Psoas muscle (tissue), 8 donors: ENCODE data around the gene IFIT3. TPM values are rescaled to one million over a fixed set of nuclear protein-coding genes. Genes with fewer than 3 reads are reported as not detected.

Source experiments
- ATAC-seq, 4 donors: fragments of 200-7000 bp; cut with Tn5 transposase; one replicate each; pipeline ENCODE4 v1.9.1; 2020; ENCODE audit warnings: moderate library complexity in 3 of 4, mild to moderate bottlenecking in 2 of 4
- DNase-seq, 2 donors: peaks; one replicate each; pipeline ENCODE4 v3.0.0-alpha.2; 2020
- H3K27ac ChIP-seq: fragments of 200-600 bp; one replicate; pipeline ENCODE4 v1.8.0; 2022
- H3K27me3 ChIP-seq, 3 donors: fragments of 200-600 bp in 1 of 3; one replicate each; pipeline versions ENCODE4 v1.6.1 to v1.8.0; 2013 to 2022; ENCODE audit warnings: low read length in 2 of 3, mild to moderate bottlenecking in 2 of 3, moderate library complexity in 1 of 3; ENCODE audit not compliant: insufficient read depth in 3 of 3
- H3K36me3 ChIP-seq, 2 donors: fragments of 200-600 bp in 1 of 2; one replicate each; pipeline versions ENCODE4 v1.6.1 to v1.8.0; 2013 to 2022; ENCODE audit warnings: low read depth in 1 of 2, mild to moderate bottlenecking in 1 of 2, moderate library complexity in 1 of 2; ENCODE audit not compliant: insufficient read depth in 1 of 2
- H3K4me1 ChIP-seq: fragments of 200-600 bp; one replicate; pipeline ENCODE4 v1.8.0; 2022
- H3K4me3 ChIP-seq: fragments of 200-600 bp; one replicate; pipeline ENCODE4 v1.8.0; 2022; ENCODE audit warnings: mild to moderate bottlenecking
- H3K9me3 ChIP-seq: fragments of 200-600 bp; one replicate; pipeline ENCODE4 v1.8.0; 2022
- CTCF ChIP-seq: fragments of 200-600 bp; IDR thresholded peaks from one replicate; pipeline ENCODE4 v1.8.0; 2022; ENCODE audit warnings: antibody characterized with exemption
- WGBS, 3 donors: extraction: QIAGEN DNeasy Blood & Tissue Kit; methylation state at CpG; one replicate each; pipeline versions ENCODE4 v1.1.6 to v1.1.7; 2013; 5-methylcytosine and 5-hydroxymethylcytosine counted together
- intact Hi-C, 2 donors: fragments of 100-400 bp; cut with DNase I; formaldehyde crosslinking; loops; one replicate each; pipeline versions ENCODE4 v1.11.0 to v1.14.2; 2022
- polyA plus RNA-seq, 3 donors: library from polyadenylated mRNA; stranded (reverse); fragments of 200-250 nt; gene quantifications; one replicate each; pipeline ENCODE4 v1.2.3, GENCODE V29; 2013
- total RNA-seq, 4 donors: library from RNA; stranded (reverse); fragmentation: NEBNext Ultra II Directional in 2 of 4; extraction: Animal tissue kit (Norgen Biotek cat#: 25700) in 2 of 4; gene quantifications; one replicate each; pipeline versions ENCODE4 v1.2.1 to v1.2.4, GENCODE V29; 2021 to 2023
- donor health status: healthy with polysubstance abuse.
- donor health status: DM: no; HTN: no; CAD: no; lungs with moderate emphysema.
- donor health status: Bipolar disorder and iron deficiency.
- donor health status: healthy.
- donor health status: DM: yes; HTN: yes; CAD: no.
- donor health status: DM: no; HTN: no; CAD: no.
- donor health status: DM: no; HTN: no; CAD: no.
- donor health status: DM: yes; HTN: yes; CAD: no.

IFIT3 gene
- total and polyA plus RNA-seq, 7 donors = 2.0 to 7.1 (median 4.6) TPM

DNA sequence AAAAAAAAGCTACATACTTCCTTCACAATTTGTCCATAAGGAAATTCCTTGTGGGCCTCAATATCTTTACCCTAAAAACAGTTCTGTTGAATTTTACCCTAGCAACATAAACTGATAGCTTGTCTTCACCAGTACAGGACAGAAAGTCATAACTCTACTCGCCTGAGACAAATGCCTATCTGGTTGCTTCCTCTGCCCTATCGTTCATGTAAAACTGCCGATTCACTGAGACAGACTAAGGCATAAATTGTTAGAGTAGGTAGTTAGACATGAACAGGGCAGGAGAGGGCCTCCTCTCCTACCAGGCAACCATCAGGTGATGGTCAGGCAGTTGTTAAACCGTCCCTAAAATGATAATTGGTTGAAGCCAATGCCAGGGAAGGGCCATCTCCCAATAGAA lies 25.0 kb downstream of the IFIT3 start:
- Histone ChIP-seq H3K36me3 (no peaks in the 10 kb centered on the region), H3K27me3 (no peaks in the 10 kb centered on the region), H3K27ac (no peak overlapping the region), H3K4me3 (no peak overlapping the region), H3K9me3 (no peaks in the 10 kb centered on the region), H3K4me1 (peaks cover 27% of the 10 kb centered on the region)
- no peak for TF ChIP-seq CTCF
- intact Hi-C loops = no loop called here
- WGBS, 3 donors = 87 to 92% (median 87%) methylated on average over 4 of the region's 4 CpGs
- DNase-seq = no peak
- no peak for ATAC-seq

DNA sequence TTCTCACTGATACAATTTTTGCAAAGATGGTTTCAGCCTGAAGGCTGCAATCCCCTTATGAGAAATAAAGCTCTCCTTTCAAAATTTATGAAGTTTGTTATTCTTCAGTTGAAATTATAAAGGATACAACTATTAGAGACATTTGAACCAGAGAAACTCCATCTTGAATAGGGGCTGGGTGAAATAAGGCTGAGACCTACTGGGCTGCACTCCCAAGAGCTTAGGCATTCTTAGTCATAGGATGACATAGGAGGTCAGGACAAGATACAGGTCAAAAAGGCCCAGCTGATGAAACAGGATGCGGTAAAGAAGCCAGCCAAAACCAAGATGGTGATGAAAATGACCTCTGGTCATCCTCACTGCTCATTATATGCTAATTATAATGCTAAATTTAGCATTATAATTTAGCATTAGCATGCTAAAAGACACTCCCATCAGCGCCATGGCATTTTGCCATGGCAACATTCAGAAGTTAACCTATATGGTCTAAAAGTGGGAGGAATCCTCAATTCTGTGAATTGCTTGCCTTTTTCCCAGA lies 27.7 kb downstream of the IFIT3 start:
- no peaks in the 10 kb centered on the region for H3K27me3 ChIP-seq
- intact Hi-C loops = no loop called here
- ATAC-seq = no peak
- no peak overlapping the region for H3K27ac ChIP-seq
- no peak for DNase-seq
- H3K9me3 ChIP-seq = no peaks in the 10 kb centered on the region
- no peaks in the 10 kb centered on the region for H3K36me3 ChIP-seq
- peaks cover 20% of the 10 kb centered on the region for H3K4me1 ChIP-seq
- H3K4me3 ChIP-seq = no peak overlapping the region
- WGBS, 3 donors = 86 to 93% (median 90%) methylated on average over 2 of the region's 2 CpGs
- no peak for TF ChIP-seq CTCF

GRCh38 chr10:89357096-89357495 lies 29.3 kb downstream of the IFIT3 start:
- ATAC-seq = no peak
- intact Hi-C loops = no loop called here
- H3K4me3 ChIP-seq = no peak overlapping the region
- H3K36me3 ChIP-seq = no peaks in the 10 kb centered on the region
- 75 to 83% (median 82%) methylated on average over 1 of the region's 1 CpG for WGBS, 3 donors
- H3K27ac ChIP-seq = no peak overlapping the region
- peaks cover 8% of the 10 kb centered on the region for H3K4me1 ChIP-seq
- no peaks in the 10 kb centered on the region for H3K9me3 ChIP-seq
- no peak for TF ChIP-seq CTCF
- no peak for DNase-seq
- H3K27me3 ChIP-seq = no peaks in the 10 kb centered on the region

DNA sequence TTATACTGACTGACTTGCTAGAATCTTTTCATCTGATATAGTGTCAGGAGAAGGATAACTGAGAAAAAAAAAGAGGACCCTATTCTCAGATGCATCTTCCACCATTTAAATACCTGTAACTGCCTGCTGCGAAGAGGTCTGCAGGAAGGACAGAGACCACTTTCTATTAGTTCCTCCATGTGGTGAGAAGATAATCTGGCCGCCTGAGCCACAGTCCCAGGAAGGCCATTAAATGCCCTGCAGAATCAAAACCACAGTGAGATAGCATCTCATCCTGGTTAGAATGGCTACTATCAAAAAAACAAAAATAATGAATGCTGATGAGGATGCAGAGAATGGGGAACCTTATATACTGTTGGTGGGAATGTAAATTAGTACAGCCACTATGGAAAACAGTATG lies 30.2 kb downstream of the IFIT3 start:
- intact Hi-C loops = no loop called here
- WGBS, 3 donors = 82 to 90% (median 87%) methylated on average over 2 of the region's 2 CpGs
- no peak for TF ChIP-seq CTCF
- ATAC-seq (no peak), DNase-seq (no peak)
- Histone ChIP-seq H3K4me3 (no peak overlapping the region), H3K9me3 (no peaks in the 10 kb centered on the region), H3K36me3 (no peaks in the 10 kb centered on the region), H3K27ac (no peak overlapping the region), H3K27me3 (no peaks in the 10 kb centered on the region), H3K4me1 (peaks cover under 1% of the 10 kb centered on the region)

- DNase-seq (no peak), ATAC-seq (no peak)
- Histone ChIP-seq H3K4me3 (no peak overlapping the region), H3K27ac (no peak overlapping the region), H3K27me3 (no peaks in the 10 kb centered on the region), H3K9me3 (no peaks in the 10 kb centered on the region), H3K4me1 (no peaks in the 10 kb centered on the region), H3K36me3 (no peaks in the 10 kb centered on the region)
- no peak for TF ChIP-seq CTCF
- intact Hi-C loops = no loop called here
Measured at GRCh38 chr10:89360157-89360556, 32.4 kb downstream of the IFIT3 start.
